Neural cell (in vitro differentiated cells): ENCODE data around the gene ZNF808.

Experiments
- CTCF ChIP-seq: fragments of 450-650 bp; IDR thresholded peaks from 2 replicates; pipeline ENCODE4 v1.5.1; 2014; ENCODE audit warnings: antibody characterized with exemption, mild to moderate bottlenecking, moderate library complexity; ENCODE audit not compliant: poor library complexity, severe bottlenecking
- EP300 ChIP-seq: fragments of 450-650 bp; conservative IDR thresholded peaks from 2 replicates; pipeline ENCODE4 v1.6.1; 2014; ENCODE audit warnings: antibody characterized with exemption, mild to moderate bottlenecking, moderate library complexity; ENCODE audit not compliant: poor library complexity, severe bottlenecking
- POLR2AphosphoS5 ChIP-seq: IDR thresholded peaks from 2 replicates; pipeline ENCODE4 v1.6.1; 2012
- TAF1 ChIP-seq: IDR thresholded peaks from 2 replicates; pipeline ENCODE4 v1.6.1; 2012; ENCODE audit warnings: low read depth

DNA sequence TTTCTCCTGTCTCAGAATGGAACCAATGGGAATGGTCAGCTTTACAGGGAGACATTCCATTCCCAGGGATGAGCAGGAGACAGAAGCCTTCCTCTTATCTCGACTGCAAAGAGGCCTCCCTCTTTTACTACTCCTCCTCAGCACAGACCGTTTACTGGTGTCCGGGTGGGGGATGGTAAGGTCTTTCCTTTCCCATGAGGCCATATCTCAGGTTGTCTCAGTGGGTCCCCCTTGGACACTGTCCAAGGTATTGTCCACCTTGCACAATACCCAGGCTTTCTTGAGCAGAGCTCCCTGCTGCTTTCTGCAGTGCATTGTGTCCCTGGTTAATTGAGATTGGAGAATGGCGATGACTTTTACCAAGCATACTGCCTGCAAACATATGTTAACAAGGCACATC is 7.5 kb upstream of the ZNF808 start:
- TF ChIP-seq CTCF: no peak
- TF ChIP-seq POLR2AphosphoS5: no peak
- TF ChIP-seq TAF1: no peak
- no peak for TF ChIP-seq EP300
